GM23338 (cell line): Measurements from ENCODE around the gene PLA2G6. TPM values are rescaled to one million over a fixed set of nuclear protein-coding genes. Genes with fewer than 3 reads are reported as not detected.
"Not testable (repeated sequence)": the region's sequence is repeated elsewhere in the genome, so short reads cannot be mapped to it uniquely, and the experiment has no call there.

Source experiments
- ATAC-seq: fragments of 200-7000 bp; cut with Tn5 transposase; 3 replicates; pipeline ENCODE4 v1.9.1; 2020
- DNase-seq: peaks from one replicate; pipeline ENCODE4 v3.0.0-alpha.2; 2015; ENCODE audit warnings: low spot score
- H2AFZ ChIP-seq: fragments of 200-600 bp; sonication (generic); 2 replicates; pipeline ENCODE4 v1.8.0; 2016; ENCODE audit warnings: antibody characterized with exemption, mild to moderate bottlenecking, moderate library complexity
- H3F3A ChIP-seq: fragments of 200-600 bp; sonication (generic); replicated peaks from 2 replicates; pipeline ENCODE4 v1.8.0; 2017; ENCODE audit warnings: antibody characterized with exemption, mixed run types, low read depth
- H3K27ac ChIP-seq: fragments of 200-600 bp; sonication (generic); 2 replicates; pipeline ENCODE4 v1.6.1; 2016; ENCODE audit warnings: low read depth
- H3K27me3 ChIP-seq: fragments of 200-600 bp; sonication (generic); 2 replicates; pipeline ENCODE4 v1.8.0; 2016; ENCODE audit warnings: mild to moderate bottlenecking, mixed run types, moderate library complexity; ENCODE audit not compliant: insufficient read depth
- H3K36me3 ChIP-seq: fragments of 200-600 bp; sonication (generic); 2 replicates; pipeline ENCODE4 v1.8.0; 2016; ENCODE audit warnings: mild to moderate bottlenecking; ENCODE audit not compliant: insufficient read depth
- H3K4me1 ChIP-seq: fragments of 200-600 bp; sonication (generic); 2 replicates; pipeline ENCODE4 v1.8.0; 2016; ENCODE audit warnings: mild to moderate bottlenecking, moderate library complexity; ENCODE audit not compliant: insufficient read depth
- H3K4me2 ChIP-seq: fragments of 200-600 bp; sonication (generic); 2 replicates; pipeline ENCODE4 v1.7.1; 2017; ENCODE audit warnings: mixed run types
- H3K4me3 ChIP-seq: fragments of 200-600 bp; sonication (generic); 2 replicates; pipeline ENCODE4 v1.6.1; 2016; ENCODE audit warnings: mixed run types
- H3K79me2 ChIP-seq: fragments of 200-600 bp; sonication (generic); replicated peaks from 2 replicates; pipeline ENCODE4 v1.8.0; 2017; ENCODE audit warnings: mild to moderate bottlenecking; ENCODE audit not compliant: insufficient read depth
- H3K9me2 ChIP-seq: fragments of 200-600 bp; sonication (generic); 2 replicates; pipeline ENCODE4 v1.8.0; 2017; ENCODE audit not compliant: insufficient read depth
- H4K20me1 ChIP-seq: fragments of 200-600 bp; sonication (generic); replicated peaks from 2 replicates; pipeline ENCODE4 v1.8.0; 2017; ENCODE audit warnings: mild to moderate bottlenecking; ENCODE audit not compliant: insufficient read depth
- H3K27ac Mint-ChIP-seq: 2 replicates; pipeline ENCODE4 v1.8.0; 2020; ENCODE audit warnings: inconsistent platforms, mild to moderate bottlenecking, moderate library complexity, mixed read lengths
- H3K27me3 Mint-ChIP-seq: 3 replicates; pipeline ENCODE4 v1.8.0; 2022; ENCODE audit warnings: low read depth, mild to moderate bottlenecking, moderate library complexity, mixed read lengths, inconsistent platforms; ENCODE audit not compliant: insufficient read depth, poor library complexity
- H3K36me3 Mint-ChIP-seq: 3 replicates; pipeline ENCODE4 v1.8.0; 2021; ENCODE audit warnings: low read depth, mild to moderate bottlenecking, inconsistent platforms, moderate library complexity, mixed read lengths
- H3K4me1 Mint-ChIP-seq: 3 replicates; pipeline ENCODE4 v1.8.0; 2020; ENCODE audit warnings: mild to moderate bottlenecking, inconsistent platforms, mixed read lengths
- H3K4me3 Mint-ChIP-seq: 3 replicates; pipeline ENCODE4 v1.8.0; 2021; ENCODE audit warnings: moderate library complexity, mild to moderate bottlenecking, inconsistent platforms, mixed read lengths
- H3K9me3 Mint-ChIP-seq: 3 replicates; pipeline ENCODE4 v1.8.0; 2020; ENCODE audit warnings: moderate library complexity, mild to moderate bottlenecking, inconsistent platforms, mixed read lengths
- CTCF ChIP-seq, 2 experiments: fragments of 200-600 bp in 1 of 2; sonication (generic) in 1 of 2; conservative IDR thresholded peaks; 2 replicates each; pipeline versions ENCODE4 v1.5.1 to v1.6.1; 2016 to 2017; ENCODE audit warnings: antibody characterized with exemption in 2 of 2, low read depth in 2 of 2, mild to moderate bottlenecking in 2 of 2, moderate library complexity in 1 of 2
- EZH2 ChIP-seq: fragments of 200-600 bp; sonication (generic); IDR thresholded peaks from one replicate; pipeline ENCODE4 v1.8.0; 2017; ENCODE audit warnings: antibody characterized with exemption, mild to moderate bottlenecking, low read depth; ENCODE audit not compliant: unreplicated experiment
- JUNB ChIP-seq: IDR thresholded peaks from one replicate; pipeline ENCODE4 v1.6.1; 2016; ENCODE audit warnings: antibody characterized with exemption; ENCODE audit not compliant: unreplicated experiment
- NANOG ChIP-seq: IDR thresholded peaks from 2 replicates; pipeline ENCODE4 v1.6.1; 2016; ENCODE audit warnings: antibody characterized with exemption, borderline replicate concordance
- polyA plus RNA-seq: library from polyadenylated mRNA; unstranded; fragments of >200 nt; fragmentation: Nextera tagmentation; extraction: Ambion mirVana; gene quantifications from 2 replicates; pipeline ENCODE4 v1.2.1, GENCODE V29; 2016
- total RNA-seq: library from RNA; depleted of rRNA; stranded (reverse); fragments of >200 nt; shearing (Covaris generic); gene quantifications from 2 replicates; pipeline ENCODE4 v1.2.3, GENCODE V29; 2014
- TF ChIP-seq, protein P1 (sequence below): IDR thresholded peaks from one replicate; pipeline ENCODE4 v1.6.1; 2018; ENCODE audit warnings: antibody characterized with exemption; ENCODE audit not compliant: unreplicated experiment
- TF ChIP-seq, protein P2 (sequence below): fragments of 250-450 bp; sonication (Bioruptor Pico); IDR thresholded peaks from 2 replicates; pipeline ENCODE4 v1.5.0; 2020; ENCODE audit warnings: mild to moderate bottlenecking, moderate library complexity

PLA2G6 gene
- total and polyA plus RNA-seq, 2 experiments from 2014 or later, result 4.5 to 12.6 TPM

DNA sequence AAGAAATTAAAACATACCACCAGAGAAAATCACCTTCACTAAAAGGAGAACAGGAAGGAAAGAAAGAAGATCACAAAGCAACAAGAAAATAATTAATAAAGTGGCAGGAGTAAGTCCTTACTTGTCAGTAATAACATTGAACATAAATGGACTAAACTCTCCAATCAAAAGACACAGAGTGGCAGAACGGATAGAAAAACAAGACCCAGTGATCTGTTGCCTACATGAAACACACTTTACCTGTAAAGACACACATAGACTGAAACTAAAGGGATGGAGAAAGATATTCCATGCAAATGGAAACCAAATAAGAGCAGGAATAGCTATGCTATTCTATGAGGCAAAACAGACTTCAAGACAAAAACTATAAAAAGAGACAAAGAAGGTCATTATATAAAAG, 25.9 kb downstream of the PLA2G6 start (continued):
- TF ChIP-seq, protein P1, sequence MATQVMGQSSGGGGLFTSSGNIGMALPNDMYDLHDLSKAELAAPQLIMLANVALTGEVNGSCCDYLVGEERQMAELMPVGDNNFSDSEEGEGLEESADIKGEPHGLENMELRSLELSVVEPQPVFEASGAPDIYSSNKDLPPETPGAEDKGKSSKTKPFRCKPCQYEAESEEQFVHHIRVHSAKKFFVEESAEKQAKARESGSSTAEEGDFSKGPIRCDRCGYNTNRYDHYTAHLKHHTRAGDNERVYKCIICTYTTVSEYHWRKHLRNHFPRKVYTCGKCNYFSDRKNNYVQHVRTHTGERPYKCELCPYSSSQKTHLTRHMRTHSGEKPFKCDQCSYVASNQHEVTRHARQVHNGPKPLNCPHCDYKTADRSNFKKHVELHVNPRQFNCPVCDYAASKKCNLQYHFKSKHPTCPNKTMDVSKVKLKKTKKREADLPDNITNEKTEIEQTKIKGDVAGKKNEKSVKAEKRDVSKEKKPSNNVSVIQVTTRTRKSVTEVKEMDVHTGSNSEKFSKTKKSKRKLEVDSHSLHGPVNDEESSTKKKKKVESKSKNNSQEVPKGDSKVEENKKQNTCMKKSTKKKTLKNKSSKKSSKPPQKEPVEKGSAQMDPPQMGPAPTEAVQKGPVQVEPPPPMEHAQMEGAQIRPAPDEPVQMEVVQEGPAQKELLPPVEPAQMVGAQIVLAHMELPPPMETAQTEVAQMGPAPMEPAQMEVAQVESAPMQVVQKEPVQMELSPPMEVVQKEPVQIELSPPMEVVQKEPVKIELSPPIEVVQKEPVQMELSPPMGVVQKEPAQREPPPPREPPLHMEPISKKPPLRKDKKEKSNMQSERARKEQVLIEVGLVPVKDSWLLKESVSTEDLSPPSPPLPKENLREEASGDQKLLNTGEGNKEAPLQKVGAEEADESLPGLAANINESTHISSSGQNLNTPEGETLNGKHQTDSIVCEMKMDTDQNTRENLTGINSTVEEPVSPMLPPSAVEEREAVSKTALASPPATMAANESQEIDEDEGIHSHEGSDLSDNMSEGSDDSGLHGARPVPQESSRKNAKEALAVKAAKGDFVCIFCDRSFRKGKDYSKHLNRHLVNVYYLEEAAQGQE, result no peak
- TF ChIP-seq JUNB (no peak), EZH2 (no peak), NANOG (no peak)
- TF ChIP-seq, protein P2, sequence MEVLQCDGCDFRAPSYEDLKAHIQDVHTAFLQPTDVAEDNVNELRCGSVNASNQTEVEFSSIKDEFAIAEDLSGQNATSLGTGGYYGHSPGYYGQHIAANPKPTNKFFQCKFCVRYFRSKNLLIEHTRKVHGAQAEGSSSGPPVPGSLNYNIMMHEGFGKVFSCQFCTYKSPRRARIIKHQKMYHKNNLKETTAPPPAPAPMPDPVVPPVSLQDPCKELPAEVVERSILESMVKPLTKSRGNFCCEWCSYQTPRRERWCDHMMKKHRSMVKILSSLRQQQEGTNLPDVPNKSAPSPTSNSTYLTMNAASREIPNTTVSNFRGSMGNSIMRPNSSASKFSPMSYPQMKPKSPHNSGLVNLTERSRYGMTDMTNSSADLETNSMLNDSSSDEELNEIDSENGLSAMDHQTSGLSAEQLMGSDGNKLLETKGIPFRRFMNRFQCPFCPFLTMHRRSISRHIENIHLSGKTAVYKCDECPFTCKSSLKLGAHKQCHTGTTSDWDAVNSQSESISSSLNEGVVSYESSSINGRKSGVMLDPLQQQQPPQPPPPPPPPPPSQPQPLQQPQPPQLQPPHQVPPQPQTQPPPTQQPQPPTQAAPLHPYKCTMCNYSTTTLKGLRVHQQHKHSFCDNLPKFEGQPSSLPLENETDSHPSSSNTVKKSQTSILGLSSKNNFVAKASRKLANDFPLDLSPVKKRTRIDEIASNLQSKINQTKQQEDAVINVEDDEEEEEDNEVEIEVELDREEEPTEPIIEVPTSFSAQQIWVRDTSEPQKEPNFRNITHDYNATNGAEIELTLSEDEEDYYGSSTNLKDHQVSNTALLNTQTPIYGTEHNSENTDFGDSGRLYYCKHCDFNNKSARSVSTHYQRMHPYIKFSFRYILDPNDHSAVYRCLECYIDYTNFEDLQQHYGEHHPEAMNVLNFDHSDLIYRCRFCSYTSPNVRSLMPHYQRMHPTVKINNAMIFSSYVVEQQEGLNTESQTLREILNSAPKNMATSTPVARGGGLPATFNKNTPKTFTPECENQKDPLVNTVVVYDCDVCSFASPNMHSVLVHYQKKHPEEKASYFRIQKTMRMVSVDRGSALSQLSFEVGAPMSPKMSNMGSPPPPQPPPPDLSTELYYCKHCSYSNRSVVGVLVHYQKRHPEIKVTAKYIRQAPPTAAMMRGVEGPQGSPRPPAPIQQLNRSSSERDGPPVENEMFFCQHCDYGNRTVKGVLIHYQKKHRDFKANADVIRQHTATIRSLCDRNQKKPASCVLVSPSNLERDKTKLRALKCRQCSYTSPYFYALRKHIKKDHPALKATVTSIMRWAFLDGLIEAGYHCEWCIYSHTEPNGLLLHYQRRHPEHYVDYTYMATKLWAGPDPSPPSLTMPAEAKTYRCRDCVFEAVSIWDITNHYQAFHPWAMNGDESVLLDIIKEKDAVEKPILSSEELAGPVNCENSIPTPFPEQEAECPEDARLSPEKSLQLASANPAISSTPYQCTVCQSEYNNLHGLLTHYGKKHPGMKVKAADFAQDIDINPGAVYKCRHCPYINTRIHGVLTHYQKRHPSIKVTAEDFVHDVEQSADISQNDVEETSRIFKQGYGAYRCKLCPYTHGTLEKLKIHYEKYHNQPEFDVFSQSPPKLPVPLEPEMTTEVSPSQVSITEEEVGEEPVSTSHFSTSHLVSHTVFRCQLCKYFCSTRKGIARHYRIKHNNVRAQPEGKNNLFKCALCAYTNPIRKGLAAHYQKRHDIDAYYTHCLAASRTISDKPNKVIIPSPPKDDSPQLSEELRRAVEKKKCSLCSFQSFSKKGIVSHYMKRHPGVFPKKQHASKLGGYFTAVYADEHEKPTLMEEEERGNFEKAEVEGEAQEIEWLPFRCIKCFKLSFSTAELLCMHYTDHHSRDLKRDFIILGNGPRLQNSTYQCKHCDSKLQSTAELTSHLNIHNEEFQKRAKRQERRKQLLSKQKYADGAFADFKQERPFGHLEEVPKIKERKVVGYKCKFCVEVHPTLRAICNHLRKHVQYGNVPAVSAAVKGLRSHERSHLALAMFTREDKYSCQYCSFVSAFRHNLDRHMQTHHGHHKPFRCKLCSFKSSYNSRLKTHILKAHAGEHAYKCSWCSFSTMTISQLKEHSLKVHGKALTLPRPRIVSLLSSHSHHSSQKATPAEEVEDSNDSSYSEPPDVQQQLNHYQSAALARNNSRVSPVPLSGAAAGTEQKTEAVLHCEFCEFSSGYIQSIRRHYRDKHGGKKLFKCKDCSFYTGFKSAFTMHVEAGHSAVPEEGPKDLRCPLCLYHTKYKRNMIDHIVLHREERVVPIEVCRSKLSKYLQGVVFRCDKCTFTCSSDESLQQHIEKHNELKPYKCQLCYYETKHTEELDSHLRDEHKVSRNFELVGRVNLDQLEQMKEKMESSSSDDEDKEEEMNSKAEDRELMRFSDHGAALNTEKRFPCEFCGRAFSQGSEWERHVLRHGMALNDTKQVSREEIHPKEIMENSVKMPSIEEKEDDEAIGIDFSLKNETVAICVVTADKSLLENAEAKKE (CRISPR knock-in tag), result no peak

DNA sequence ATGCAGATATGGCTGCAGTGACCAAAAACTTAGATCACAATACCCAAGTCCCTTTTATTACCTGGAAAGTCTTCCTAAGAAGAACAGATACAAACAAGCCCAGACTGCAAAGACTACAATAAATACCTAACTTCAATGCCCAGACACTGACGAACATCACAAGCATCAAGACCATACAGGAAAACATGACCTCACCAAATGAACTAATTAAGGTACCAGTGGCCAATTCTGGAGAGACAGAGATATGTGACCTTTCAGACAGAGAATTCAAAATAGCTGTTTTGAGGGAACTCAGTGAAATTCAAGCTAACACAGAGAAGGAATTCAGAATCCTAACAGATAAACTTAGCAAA, 27.1 kb downstream of the PLA2G6 start:
- not testable (repeated sequence) for H3K4me3 Mint-ChIP-seq, H3K27me3 Mint-ChIP-seq, ATAC-seq, H3K27ac Mint-ChIP-seq, H2AFZ ChIP-seq, DNase-seq, H3F3A ChIP-seq, H3K4me1 Mint-ChIP-seq, H3K4me2 ChIP-seq, H3K27ac ChIP-seq, H3K79me2 ChIP-seq, H3K9me2 ChIP-seq, H4K20me1 ChIP-seq, H3K36me3 Mint-ChIP-seq, H3K4me1 ChIP-seq, H3K4me3 ChIP-seq, H3K36me3 ChIP-seq, H3K9me3 Mint-ChIP-seq, H3K27me3 ChIP-seq
- peak in 1 of 2 experiments; percentile 2; a peak in 1 of 4 replicates for TF ChIP-seq CTCF (conservative IDR thresholded peaks at IDR 0.05; ENCODE audit: low read depth in 2 of 2)
